NT2/D1 (cell line): Measurements from ENCODE around the gene ZPR1.
"Not testable (repeated sequence)": the region's sequence is repeated elsewhere in the genome, so short reads cannot be mapped to it uniquely, and the experiment has no call there.

Source experiments
- DNase-seq: peaks from one replicate; pipeline ENCODE4 v3.0.0-alpha.2; 2011; ENCODE audit warnings: low read depth, low spot score
- H3K27me3 ChIP-seq: 2 replicates; pipeline ENCODE4 v1.6.0; 2011; ENCODE audit warnings: mild to moderate bottlenecking; ENCODE audit not compliant: insufficient read length, insufficient read depth
- H3K36me3 ChIP-seq: 2 replicates; pipeline ENCODE4 v1.6.1; 2011; ENCODE audit warnings: mild to moderate bottlenecking, low read length, mixed read lengths; ENCODE audit not compliant: insufficient read depth, insufficient read length
- H3K4me1 ChIP-seq: 2 replicates; pipeline ENCODE4 v1.5.1; 2011; ENCODE audit not compliant: insufficient read depth, insufficient read length
- H3K4me3 ChIP-seq: 2 replicates; pipeline ENCODE4 v1.5.1; 2011; ENCODE audit warnings: low read depth; ENCODE audit not compliant: insufficient read length
- H3K9ac ChIP-seq: 2 replicates; pipeline ENCODE4 v1.6.0; 2011; ENCODE audit warnings: low read depth; ENCODE audit not compliant: insufficient read length
- H3K9me3 ChIP-seq: 2 replicates; pipeline ENCODE4 v1.5.1; 2011; ENCODE audit warnings: mild to moderate bottlenecking, low read length; ENCODE audit not compliant: insufficient read depth
- SUZ12 ChIP-seq: IDR thresholded peaks from 2 replicates; pipeline ENCODE4 v1.6.1; 2011; ENCODE audit not compliant: insufficient read length, insufficient read depth; ENCODE audit errors: extremely low read depth
- YY1 ChIP-seq: IDR thresholded peaks from 2 replicates; pipeline ENCODE4 v1.6.1; 2011; ENCODE audit not compliant: insufficient read length, insufficient read depth
- ZNF274 ChIP-seq: IDR thresholded peaks from 2 replicates; pipeline ENCODE4 v1.6.1; 2011; ENCODE audit warnings: mild to moderate bottlenecking, low read depth, low read length

The ZPR1 gene

GRCh38 chr11:116787786-116788486 is at the start of gene ZPR1:
ZPR1 (minus strand) TSS chr11:116788023; CDS start chr11:116787990, 33 bp downstream.
- TF ChIP-seq ZNF274: no peak
- no peak for TF ChIP-seq YY1
- no peak for TF ChIP-seq SUZ12
- Histone ChIP-seq H3K36me3 (peaks cover 42% of the 10 kb centered on the region), H3K4me1 (peaks cover 8% of the 10 kb centered on the region), H3K9me3 (no peaks in the 10 kb centered on the region), H3K27me3 (peaks cover 25% of the 10 kb centered on the region), H3K9ac (peak within 1 kb of the TSS; percentile 87), H3K4me3 (peak within 1 kb of the TSS; percentile 74)
- DNase-seq: peak; percentile 27

- H3K27me3 ChIP-seq: no peaks in the 10 kb centered on the region
- H3K9ac ChIP-seq: no peak overlapping the region
- DNase-seq: no peak
- TF ChIP-seq YY1 (no peak), ZNF274 (no peak), SUZ12 (no peak)
- H3K36me3 ChIP-seq: no peaks in the 10 kb centered on the region
- H3K4me1 ChIP-seq: peaks cover 21% of the 10 kb centered on the region
- no peak overlapping the region for H3K4me3 ChIP-seq
- no peaks in the 10 kb centered on the region for H3K9me3 ChIP-seq
Observed at GRCh38 chr11:116836632-116836991, 48.8 kb upstream of the ZPR1 start.

GRCh38 chr11:116835791-116836631 is 48.2 kb upstream of the ZPR1 start:
- TF ChIP-seq ZNF274 (no peak), YY1 (no peak), SUZ12 (no peak)
- Histone ChIP-seq H3K4me3 (peak overlapping the region; percentile 26), H3K4me1 (peaks cover 21% of the 10 kb centered on the region), H3K27me3 (no peaks in the 10 kb centered on the region), H3K36me3 (no peaks in the 10 kb centered on the region), H3K9ac (peak overlapping the region; percentile 3), H3K9me3 (no peaks in the 10 kb centered on the region)
- peak; percentile 73 for DNase-seq

GRCh38 chr11:116835042-116835772 is 47.4 kb upstream of the ZPR1 start:
- Histone ChIP-seq H3K9me3 (no peaks in the 10 kb centered on the region), H3K4me3 (no peak overlapping the region), H3K27me3 (no peaks in the 10 kb centered on the region), H3K9ac (peak overlapping the region; percentile 3), H3K36me3 (no peaks in the 10 kb centered on the region), H3K4me1 (peaks cover 21% of the 10 kb centered on the region)
- TF ChIP-seq ZNF274 (no peak), SUZ12 (no peak), YY1 (no peak)
- DNase-seq: no peak

GRCh38 chr11:116834535-116835041 is 46.8 kb upstream of the ZPR1 start:
- peaks cover 21% of the 10 kb centered on the region for H3K4me1 ChIP-seq
- H3K9ac ChIP-seq, DNase-seq, H3K4me3 ChIP-seq, H3K36me3 ChIP-seq, H3K9me3 ChIP-seq, H3K27me3 ChIP-seq: not testable (repeated sequence)

GRCh38 chr11:116833816-116834534 is 46.2 kb upstream of the ZPR1 start:
- H3K27me3 ChIP-seq: no peaks in the 10 kb centered on the region
- TF ChIP-seq SUZ12 (no peak), YY1 (no peak), ZNF274 (no peak)
- peaks cover 25% of the 10 kb centered on the region for H3K4me1 ChIP-seq
- H3K36me3 ChIP-seq: no peaks in the 10 kb centered on the region
- no peak overlapping the region for H3K4me3 ChIP-seq
- no peaks in the 10 kb centered on the region for H3K9me3 ChIP-seq
- DNase-seq: no peak
- H3K9ac ChIP-seq: no peak overlapping the region

GRCh38 chr11:116833491-116833815 is 45.6 kb upstream of the ZPR1 start:
- Histone ChIP-seq H3K4me3 (no peak overlapping the region), H3K4me1 (peaks cover 25% of the 10 kb centered on the region), H3K9ac (no peak overlapping the region), H3K9me3 (no peaks in the 10 kb centered on the region), H3K36me3 (no peaks in the 10 kb centered on the region), H3K27me3 (no peaks in the 10 kb centered on the region)
- TF ChIP-seq ZNF274: no peak
- no peak for TF ChIP-seq SUZ12
- TF ChIP-seq YY1: no peak
- DNase-seq: no peak
